Uterus (tissue), 4 donors: ENCODE data around the gene DENND1A. TPM values are rescaled to one million over a fixed set of nuclear protein-coding genes. Genes with fewer than 3 reads are reported as not detected.

Experiments
- DNase-seq, 2 donors: peaks; one replicate each; pipeline ENCODE4 v3.0.0-alpha.2; 2019 to 2020
- H3K27ac ChIP-seq, 2 donors: fragments of 200-600 bp; sonication (generic); 1 replicate in 1 of 2; 2 replicates in 1 of 2; pipeline ENCODE4 v1.5.1; 2016 to 2018
- H3K27me3 ChIP-seq, 2 donors: fragments of 200-600 bp; sonication (generic); one replicate each; pipeline ENCODE4 v1.5.1; 2018 to 2019; ENCODE audit warnings: control low read depth in 1 of 2
- H3K36me3 ChIP-seq, 2 donors: fragments of 200-600 bp; sonication (generic); one replicate each; pipeline ENCODE4 v1.5.1; 2019; ENCODE audit warnings: control low read depth in 1 of 2
- H3K4me1 ChIP-seq, 2 donors: fragments of 200-600 bp; sonication (generic); one replicate each; pipeline ENCODE4 v1.5.1; 2018 to 2019; ENCODE audit warnings: control low read depth in 1 of 2
- H3K4me3 ChIP-seq, 2 donors: fragments of 200-600 bp; sonication (generic); 1 replicate in 1 of 2; 2 replicates in 1 of 2; pipeline ENCODE4 v1.5.1; 2018 to 2019; ENCODE audit warnings: mild to moderate bottlenecking in 1 of 2
- H3K9me3 ChIP-seq, 2 donors: fragments of 200-600 bp; sonication (generic); one replicate each; pipeline ENCODE4 v1.5.1; 2019; ENCODE audit warnings: control low read depth in 1 of 2
- CTCF ChIP-seq, 4 experiments: fragments of 200-600 bp in 2 of 4; fragments of 450-650 bp in 2 of 4; sonication (generic) in 2 of 4; IDR thresholded peaks; one replicate each; pipeline ENCODE4 v1.5.1; 2016 to 2019; ENCODE audit warnings: antibody characterized with exemption in 4 of 4, mild to moderate bottlenecking in 2 of 4, moderate library complexity in 1 of 4
- POLR2A ChIP-seq, 2 donors: fragments of 450-650 bp; IDR thresholded peaks; one replicate each; pipeline ENCODE4 v1.6.1; 2016; ENCODE audit warnings: antibody characterized with exemption in 2 of 2, mild to moderate bottlenecking in 1 of 2, moderate library complexity in 1 of 2
- intact Hi-C: fragments of 100-400 bp; cut with DNase I; formaldehyde crosslinking; loops from one replicate; pipeline ENCODE4 v1.15.1; 2023; ENCODE audit warnings: low total_unique reads
- total RNA-seq, 4 donors: library from RNA; depleted of rRNA in 3 of 4; stranded (reverse); fragments of >200 nt in 3 of 4; gene quantifications; one replicate each; pipeline versions ENCODE4 v1.1.0 to v1.2.4, GENCODE V29; 2014 to 2023
- donor health status: DM: yes; HTN: yes; CAD: no.

The DENND1A gene
- total RNA-seq, 4 donors from 2014 or later, result 10.8 to 34.5 (median 22.6) TPM

DNA sequence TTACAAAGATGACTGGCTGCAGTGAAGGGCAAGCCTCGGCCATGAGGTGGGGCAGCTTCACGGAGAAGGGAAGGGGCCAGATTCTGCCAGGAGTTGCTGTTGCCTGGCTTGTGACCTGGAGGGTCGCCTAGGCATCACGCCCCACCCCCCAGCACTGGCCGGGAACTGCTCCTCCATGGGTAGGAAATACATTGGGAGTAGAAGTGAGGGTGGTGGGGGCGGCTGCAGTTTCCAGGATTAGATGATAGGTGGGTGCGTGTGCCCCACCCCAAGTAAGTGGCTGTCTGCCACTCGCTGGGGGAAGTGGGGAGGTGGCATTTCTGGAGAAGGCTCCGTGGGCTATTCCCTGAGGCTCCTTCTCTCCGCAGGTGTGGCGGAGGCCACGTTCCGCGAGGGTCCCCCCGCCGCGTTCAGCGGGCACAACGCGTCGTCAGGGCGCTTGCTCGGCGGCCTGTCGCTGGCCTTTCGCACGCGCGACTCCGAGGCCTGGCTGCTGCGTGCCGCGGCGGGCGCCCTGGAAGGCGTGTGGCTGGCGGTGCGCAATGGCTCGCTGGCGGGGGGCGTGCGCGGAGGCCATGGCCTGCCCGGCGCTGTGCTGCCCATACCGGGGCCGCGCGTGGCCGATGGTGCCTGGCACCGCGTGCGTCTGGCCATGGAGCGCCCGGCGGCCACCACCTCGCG is 557.0 kb downstream of the DENND1A start:
- Histone ChIP-seq H3K4me3 (no peak overlapping the region), H3K9me3 (no peaks in the 10 kb centered on the region), H3K27me3 (no peaks in the 10 kb centered on the region), H3K36me3 (no peaks in the 10 kb centered on the region), H3K27ac (no peak overlapping the region), H3K4me1 (peaks cover 0 to 10% of the 10 kb centered on the region in 2 donors)
- intact Hi-C loops, result no loop called here
- TF ChIP-seq POLR2A (IDR thresholded peaks at IDR 0.05), result no peak
- TF ChIP-seq CTCF (IDR thresholded peaks at IDR 0.05), result no peak
- DNase-seq, result no peak

DNA sequence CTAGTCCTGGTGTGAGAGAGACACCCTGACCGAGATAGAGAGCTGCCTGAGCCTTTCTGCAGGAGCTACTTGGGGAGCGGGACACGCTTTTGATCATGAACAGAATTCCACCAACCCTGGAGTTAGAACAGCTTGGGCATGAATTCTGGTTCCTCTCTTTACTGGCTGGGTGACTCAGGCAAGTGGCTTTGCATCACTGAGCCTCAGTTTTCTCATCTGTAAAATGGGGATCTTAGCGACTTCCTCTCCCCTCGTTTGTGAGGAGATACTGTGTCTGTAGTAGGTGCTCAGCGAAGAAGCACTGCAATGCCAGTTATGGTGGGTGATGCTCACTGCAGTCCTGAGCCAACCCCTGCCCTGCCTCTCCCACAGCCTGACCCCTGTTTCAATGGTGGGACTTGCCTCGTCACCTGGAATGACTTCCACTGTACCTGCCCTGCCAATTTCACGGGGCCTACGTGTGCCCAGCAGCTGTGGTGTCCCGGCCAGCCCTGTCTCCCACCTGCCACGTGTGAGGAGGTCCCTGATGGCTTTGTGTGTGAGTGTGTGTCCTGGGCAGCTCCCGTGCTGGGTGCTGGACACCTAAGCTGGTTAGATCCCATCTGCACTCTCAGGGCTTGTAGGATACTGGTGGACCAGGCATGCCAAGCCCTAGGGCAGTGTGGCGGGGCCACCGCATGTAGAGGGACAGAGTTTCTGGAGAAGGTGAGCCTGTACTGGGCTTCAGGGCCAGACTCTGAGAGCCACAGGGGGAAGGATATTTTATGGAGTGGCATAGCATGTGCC is 557.9 kb downstream of the DENND1A start:
- no peak for TF ChIP-seq POLR2A (IDR thresholded peaks at IDR 0.05)
- TF ChIP-seq CTCF (IDR thresholded peaks at IDR 0.05), result no peak
- Histone ChIP-seq H3K27me3 (no peaks in the 10 kb centered on the region), H3K4me1 (peaks cover 0 to 10% of the 10 kb centered on the region in 2 donors), H3K36me3 (no peaks in the 10 kb centered on the region), H3K4me3 (no peak overlapping the region), H3K9me3 (no peaks in the 10 kb centered on the region), H3K27ac (no peak overlapping the region)
- DNase-seq, result no peak
- intact Hi-C loops, result no loop called here

- TF ChIP-seq CTCF (IDR thresholded peaks at IDR 0.05) (no peak), POLR2A (IDR thresholded peaks at IDR 0.05) (no peak)
- Histone ChIP-seq H3K4me1 (peaks cover 0 to 8% of the 10 kb centered on the region in 2 donors), H3K9me3 (no peaks in the 10 kb centered on the region), H3K36me3 (no peaks in the 10 kb centered on the region), H3K4me3 (no peak overlapping the region), H3K27ac (no peak overlapping the region), H3K27me3 (no peaks in the 10 kb centered on the region)
- no peak for DNase-seq
- intact Hi-C loops, result no loop called here
These were observed 558.7 kb downstream of the DENND1A start for GRCh38 chr9:123371228-123371584.

DNA sequence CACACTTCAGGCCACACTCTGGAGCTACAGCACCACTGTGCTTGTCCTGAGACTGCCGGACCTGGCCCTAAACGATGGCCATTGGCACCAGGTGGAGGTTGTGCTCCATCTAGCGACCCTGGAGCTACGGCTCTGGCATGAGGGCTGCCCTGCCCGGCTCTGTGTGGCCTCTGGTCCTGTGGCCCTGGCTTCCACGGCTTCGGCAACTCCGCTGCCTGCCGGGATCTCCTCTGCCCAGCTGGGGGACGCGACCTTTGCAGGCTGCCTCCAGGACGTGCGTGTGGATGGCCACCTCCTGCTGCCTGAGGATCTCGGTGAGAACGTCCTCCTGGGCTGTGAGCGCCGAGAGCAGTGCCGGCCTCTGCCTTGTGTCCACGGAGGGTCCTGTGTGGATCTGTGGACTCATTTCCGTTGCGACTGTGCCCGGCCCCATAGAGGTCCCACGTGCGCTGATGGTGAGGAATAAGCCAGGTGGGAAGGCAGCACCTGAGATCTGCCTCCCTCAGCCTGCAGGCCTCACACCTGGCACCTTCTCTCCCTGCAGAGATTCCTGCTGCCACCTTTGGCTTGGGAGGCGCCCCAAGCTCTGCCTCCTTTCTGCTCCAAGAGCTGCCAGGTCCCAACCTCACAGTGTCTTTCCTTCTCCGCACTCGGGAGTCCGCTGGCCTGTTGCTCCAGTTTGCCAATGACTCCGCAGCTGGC is 559.2 kb downstream of the DENND1A start:
- Histone ChIP-seq H3K9me3 (no peaks in the 10 kb centered on the region), H3K4me1 (peaks cover 0 to 6% of the 10 kb centered on the region in 2 donors), H3K36me3 (no peaks in the 10 kb centered on the region), H3K4me3 (no peak overlapping the region), H3K27me3 (no peaks in the 10 kb centered on the region), H3K27ac (no peak overlapping the region)
- no peak for TF ChIP-seq POLR2A (IDR thresholded peaks at IDR 0.05)
- no peak for TF ChIP-seq CTCF (IDR thresholded peaks at IDR 0.05)
- no peak for DNase-seq
- intact Hi-C loops, result no loop called here

GRCh38 chr9:123370108-123370507 is 559.8 kb downstream of the DENND1A start:
- no peak overlapping the region for H3K4me3 ChIP-seq
- peaks cover under 1 to 6% of the 10 kb centered on the region in 2 donors for H3K4me1 ChIP-seq
- H3K27ac ChIP-seq, result no peak overlapping the region
- intact Hi-C loops, result no loop called here
- no peak for DNase-seq
- no peaks in the 10 kb centered on the region for H3K27me3 ChIP-seq
- TF ChIP-seq CTCF (IDR thresholded peaks at IDR 0.05), result no peak
- TF ChIP-seq POLR2A (IDR thresholded peaks at IDR 0.05), result no peak
- H3K36me3 ChIP-seq, result no peaks in the 10 kb centered on the region
- H3K9me3 ChIP-seq, result no peaks in the 10 kb centered on the region
